Measurements from ENCODE around the gene AFG1L. TPM values are rescaled to one million over a fixed set of nuclear protein-coding genes. Genes with fewer than 3 reads are reported as not detected.
A peak's percentile ranks its signal among the peaks of the same experiment; 100 is the strongest.

The AFG1L gene
- total RNA-seq, 1 donor from 2014 or later, result 2.6 TPM

GRCh38 chr6:108546079-108547049, 251.5 kb downstream of the AFG1L start:
- no peak for TF ChIP-seq CTCF (IDR thresholded peaks at IDR 0.05; ENCODE audit: insufficient read depth, low read length, severe bottlenecking)
- FAIRE-seq (no peak), DNase-seq (ENCODE audit: low read depth) (no peak)
- H3K4me3 ChIP-seq (ENCODE audit: low read depth, low read length), result no peak overlapping the region
- no peaks in the 10 kb centered on the region for H3K27me3 ChIP-seq (ENCODE audit: control insufficient read depth, insufficient read depth, low read length)
- no peaks in the 10 kb centered on the region for H3K36me3 ChIP-seq (ENCODE audit: control insufficient read depth, insufficient read depth, low read length)

- Histone ChIP-seq H3K27me3 (ENCODE audit: control insufficient read depth, insufficient read depth, low read length) (no peaks in the 10 kb centered on the region), H3K36me3 (ENCODE audit: control insufficient read depth, insufficient read depth, low read length) (no peaks in the 10 kb centered on the region), H3K4me3 (ENCODE audit: low read depth, low read length) (no peak overlapping the region)
- FAIRE-seq (no peak), DNase-seq (ENCODE audit: low read depth) (no peak)
- TF ChIP-seq CTCF (IDR thresholded peaks at IDR 0.05; ENCODE audit: insufficient read depth, low read length, severe bottlenecking), result no peak
Observed at GRCh38 chr6:108549241-108549640, 254.4 kb downstream of the AFG1L start.

GRCh38 chr6:108549741-108550140, 254.9 kb downstream of the AFG1L start:
- no peaks in the 10 kb centered on the region for H3K27me3 ChIP-seq (ENCODE audit: control insufficient read depth, insufficient read depth, low read length)
- TF ChIP-seq CTCF (IDR thresholded peaks at IDR 0.05; ENCODE audit: insufficient read depth, low read length, severe bottlenecking), result no peak
- H3K36me3 ChIP-seq (ENCODE audit: control insufficient read depth, insufficient read depth, low read length), result no peaks in the 10 kb centered on the region
- no peak overlapping the region for H3K4me3 ChIP-seq (ENCODE audit: low read depth, low read length)
- no peak for FAIRE-seq
- no peak for DNase-seq (ENCODE audit: low read depth)

GRCh38 chr6:108550256-108550655, 255.4 kb downstream of the AFG1L start:
- TF ChIP-seq CTCF (IDR thresholded peaks at IDR 0.05; ENCODE audit: insufficient read depth, low read length, severe bottlenecking), result no peak
- H3K36me3 ChIP-seq (ENCODE audit: control insufficient read depth, insufficient read depth, low read length), result no peaks in the 10 kb centered on the region
- no peak for DNase-seq (ENCODE audit: low read depth)
- no peak overlapping the region for H3K4me3 ChIP-seq (ENCODE audit: low read depth, low read length)
- no peaks in the 10 kb centered on the region for H3K27me3 ChIP-seq (ENCODE audit: control insufficient read depth, insufficient read depth, low read length)
- no peak for FAIRE-seq

GRCh38 chr6:108555399-108556052, 260.7 kb downstream of the AFG1L start:
- H3K27me3 ChIP-seq (ENCODE audit: control insufficient read depth, insufficient read depth, low read length), result no peaks in the 10 kb centered on the region
- no peaks in the 10 kb centered on the region for H3K36me3 ChIP-seq (ENCODE audit: control insufficient read depth, insufficient read depth, low read length)
- DNase-seq (ENCODE audit: low read depth) (peak; percentile 83), FAIRE-seq (no peak)
- no peak overlapping the region for H3K4me3 ChIP-seq (ENCODE audit: low read depth, low read length)
- no peak for TF ChIP-seq CTCF (IDR thresholded peaks at IDR 0.05; ENCODE audit: insufficient read depth, low read length, severe bottlenecking)
